ENCODE measurements around the gene TIMM17B. TPM values are rescaled to one million over a fixed set of nuclear protein-coding genes. Genes with fewer than 3 reads are reported as not detected.

TIMM17B gene
- total RNA-seq, 1 experiment from 2014 or later: 89.7 TPM

DNA sequence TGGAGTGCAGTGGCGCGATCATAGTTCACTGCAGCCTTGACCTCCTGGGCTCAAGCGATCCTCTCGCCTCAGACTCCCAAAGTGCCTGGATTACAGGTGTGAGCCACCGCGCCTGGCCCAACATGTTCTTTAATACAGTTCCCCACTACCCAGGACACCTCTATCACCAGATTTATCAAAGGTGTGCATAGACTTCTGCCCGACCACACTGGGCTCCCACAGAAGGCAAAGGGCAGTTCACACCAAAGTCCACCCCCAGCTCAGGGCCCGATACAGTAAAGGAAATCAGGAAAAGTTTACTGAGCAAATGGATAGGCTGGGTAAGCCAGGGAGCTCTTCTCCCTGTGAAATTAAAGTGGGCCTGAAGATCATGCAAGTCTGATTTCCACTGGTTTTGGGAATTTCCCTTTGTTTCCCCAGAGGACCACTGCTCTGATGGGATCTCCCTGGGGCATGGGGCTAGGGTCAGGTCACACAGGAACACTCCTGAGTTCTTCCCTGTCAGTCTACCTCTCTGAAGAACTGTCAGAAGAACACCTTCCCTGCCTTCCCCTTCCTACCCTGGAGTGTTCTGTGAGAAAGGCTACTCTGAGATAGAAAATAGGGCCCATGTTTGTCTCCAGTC is 39.0 kb upstream of the TIMM17B start:
- Mint-ChIP-seq H3K9me3 (peaks cover 60 to 70% of the 10 kb centered on the region in 2 experiments), H3K27ac (peak overlapping the region; percentile 34 to 92 (median 87); a peak in 4 of 7 replicates), H3K27me3 (ENCODE audit: low read depth) (no peaks in the 10 kb centered on the region; the same call in none of the 2 replicates), H3K36me3 (ENCODE audit: insufficient read depth in 1 of 3, low read depth in 3 of 3) (peaks cover 32 to 56% (median 47%) of the 10 kb centered on the region in 3 experiments), H3K4me3 (peak overlapping the region in 1 of 2 experiments; percentile 31; a peak in 2 of 5 replicates), H3K4me1 (peaks cover 15 to 28% of the 10 kb centered on the region in 2 experiments)
- no peak overlapping the region for H3K56ac ChIP-seq (ENCODE audit: insufficient read length, low read depth, low read length)
- no peaks in the 10 kb centered on the region for H4K20me1 ChIP-seq (ENCODE audit: control insufficient read depth, insufficient read depth, insufficient read length)
- no peak overlapping the region for H2BK20ac ChIP-seq (ENCODE audit: low read depth, low read length, poor library complexity, severe bottlenecking)
- no peak overlapping the region for H3K18ac ChIP-seq (ENCODE audit: insufficient read length, low read depth, low read length)
- no peaks in the 10 kb centered on the region for H3K79me1 ChIP-seq (ENCODE audit: insufficient read depth, low read depth, low read length, poor library complexity, severe bottlenecking)
- H3T11ph ChIP-seq (ENCODE audit: low read length): no peak overlapping the region
- peaks cover 3% of the 10 kb centered on the region; the same call in 1 of the 2 replicates for H3K79me2 ChIP-seq (ENCODE audit: insufficient read depth, low read length)
- peak overlapping the region; percentile 8 for H2BK12ac ChIP-seq (ENCODE audit: insufficient read length, low read depth, low read length)
- no peak overlapping the region for H4K8ac ChIP-seq (replicated peaks; ENCODE audit: insufficient read length, low read depth, low read length)
- no peak overlapping the region for H2AK5ac ChIP-seq (ENCODE audit: insufficient read length, low read length)
- DNase-seq: no peak
- no peaks in the 10 kb centered on the region for H3K27me3 ChIP-seq (ENCODE audit: insufficient read depth, low read length)
- no peaks in the 10 kb centered on the region for H3K23me2 ChIP-seq (ENCODE audit: insufficient read length, low read depth, low read length, poor library complexity, severe bottlenecking)
- no peak overlapping the region for H2BK15ac ChIP-seq (ENCODE audit: low read depth, low read length)
- no peak overlapping the region for H3K14ac ChIP-seq (ENCODE audit: insufficient read depth, low read length)
- no peaks in the 10 kb centered on the region for H3K9me3 ChIP-seq (ENCODE audit: control insufficient read depth, low read depth, low read length)
- H3K4me1 ChIP-seq (ENCODE audit: insufficient read depth, low read length): peaks cover 4% of the 10 kb centered on the region; the same call in 1 of the 2 replicates
- WGBS (ENCODE audit: extremely low coverage, insufficient read length, low lambda C conversion rate): no CpG with 5 or more reads among the region's 8 CpGs
- H3K4ac ChIP-seq (ENCODE audit: low read depth, low read length): no peak overlapping the region
- H4K91ac ChIP-seq (ENCODE audit: insufficient read length, low read depth, low read length): peak overlapping the region; percentile 18
- TF ChIP-seq, protein P1, sequence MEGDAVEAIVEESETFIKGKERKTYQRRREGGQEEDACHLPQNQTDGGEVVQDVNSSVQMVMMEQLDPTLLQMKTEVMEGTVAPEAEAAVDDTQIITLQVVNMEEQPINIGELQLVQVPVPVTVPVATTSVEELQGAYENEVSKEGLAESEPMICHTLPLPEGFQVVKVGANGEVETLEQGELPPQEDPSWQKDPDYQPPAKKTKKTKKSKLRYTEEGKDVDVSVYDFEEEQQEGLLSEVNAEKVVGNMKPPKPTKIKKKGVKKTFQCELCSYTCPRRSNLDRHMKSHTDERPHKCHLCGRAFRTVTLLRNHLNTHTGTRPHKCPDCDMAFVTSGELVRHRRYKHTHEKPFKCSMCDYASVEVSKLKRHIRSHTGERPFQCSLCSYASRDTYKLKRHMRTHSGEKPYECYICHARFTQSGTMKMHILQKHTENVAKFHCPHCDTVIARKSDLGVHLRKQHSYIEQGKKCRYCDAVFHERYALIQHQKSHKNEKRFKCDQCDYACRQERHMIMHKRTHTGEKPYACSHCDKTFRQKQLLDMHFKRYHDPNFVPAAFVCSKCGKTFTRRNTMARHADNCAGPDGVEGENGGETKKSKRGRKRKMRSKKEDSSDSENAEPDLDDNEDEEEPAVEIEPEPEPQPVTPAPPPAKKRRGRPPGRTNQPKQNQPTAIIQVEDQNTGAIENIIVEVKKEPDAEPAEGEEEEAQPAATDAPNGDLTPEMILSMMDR (conservative IDR thresholded peaks at IDR 0.05): no peak
- H3K9ac ChIP-seq (ENCODE audit: extremely low read depth, insufficient read length, low read length): no peak overlapping the region
- H4K5ac ChIP-seq (ENCODE audit: insufficient read length, low read depth, low read length): peak overlapping the region; percentile 43
- no peak overlapping the region for H2AFZ ChIP-seq (ENCODE audit: low read length)
- no peak overlapping the region for H3K23ac ChIP-seq (ENCODE audit: insufficient read length, low read depth, low read length)
- H3K27ac ChIP-seq (ENCODE audit: insufficient read length, low read depth, low read length): no peak overlapping the region
- peak overlapping the region; percentile 58 for H2BK5ac ChIP-seq (ENCODE audit: insufficient read length, low read length)
- H2BK120ac ChIP-seq (ENCODE audit: low read depth, low read length, poor library complexity, severe bottlenecking): no peak overlapping the region
- peak overlapping the region; percentile 49 for H3K4me2 ChIP-seq (ENCODE audit: insufficient read depth, insufficient read length, low read length)
